Measurements from ENCODE around the gene DPH1.

- TF ChIP-seq CTCF (IDR thresholded peaks at IDR 0.05; ENCODE audit: low read depth, low read length) (no peak), EZH2phosphoT487 (IDR thresholded peaks at IDR 0.05; ENCODE audit: low read depth) (no peak)
Measured at GRCh38 chr17:2047590-2047989, 17.6 kb downstream of the DPH1 start.
